ENCODE data around the gene GABBR2. TPM values are rescaled to one million over a fixed set of nuclear protein-coding genes. Genes with fewer than 3 reads are reported as not detected.

GABBR2 gene
- total and polyA plus RNA-seq, 2 of the 8 experiments (the other 6 are each of a cell fraction or from before 2014, with no cell fraction given) = 0.50 to 1.2 TPM

GRCh38 chr9:98330831-98331230, 377.9 kb downstream of the GABBR2 start:
- no peak overlapping the region for H4K91ac ChIP-seq (replicated peaks; ENCODE audit: insufficient read length, low read length)
- no peaks in the 10 kb centered on the region for H3K23me2 ChIP-seq (ENCODE audit: low read depth, low read length)
- no peak for DNase-seq (ENCODE audit: low read depth in 1 of 2, low spot score in 2 of 2)
- no peak overlapping the region for H3K4me3 ChIP-seq (ENCODE audit: extremely low read depth in 1 of 4, insufficient read depth in 2 of 4, low read depth in 3 of 4, low read length in 4 of 4)
- no peak overlapping the region for H2BK12ac ChIP-seq (ENCODE audit: low read depth, low read length)
- no peak overlapping the region for H3K4ac ChIP-seq (replicated peaks; ENCODE audit: insufficient read length, low read depth, low read length)
- no peak overlapping the region for H3K4me2 ChIP-seq (ENCODE audit: insufficient read depth in 1 of 2, low read depth in 2 of 2, low read length in 2 of 2)
- ChIA-PET CTCF (ENCODE audit: partially characterized antibody) (interaction anchor here (0.9 to 1.4 kb wide), 3 partner anchors 16 to 376 kb away, joined by 3 to 6 read pairs (median 3); no protein-coding TSS in a partner anchor), POLR2A (ENCODE audit: partially characterized antibody) (no interaction called here)
- H4K8ac ChIP-seq (ENCODE audit: extremely low read depth, insufficient read depth, low read length) = no peak overlapping the region
- H4K5ac ChIP-seq (ENCODE audit: insufficient read length, low read depth, low read length) = no peak overlapping the region
- H2BK20ac ChIP-seq (ENCODE audit: low read length) = no peak overlapping the region
- H3K23ac ChIP-seq (ENCODE audit: insufficient read length) = no peak overlapping the region
- H4K20me1 ChIP-seq (replicated peaks in 1 of 2; ENCODE audit: control insufficient read depth in 1 of 2, insufficient read depth in 2 of 2, low read length in 2 of 2) = no peaks in the 10 kb centered on the region
- no peak for FAIRE-seq
- H3K4me1 ChIP-seq (replicated peaks in 1 of 4; ENCODE audit: control insufficient read depth in 3 of 4, insufficient read depth in 4 of 4, low read length in 3 of 4) = no peaks in the 10 kb centered on the region
- 95% methylated on average over 6 of the region's 6 CpGs; no CpG with 5 or more reads in 1 of the 2 experiments for WGBS, 2 experiments (ENCODE audit: extremely low coverage in 1 of 2, insufficient coverage in 1 of 2, insufficient read length in 1 of 2, insufficient replicate concordance in 2 of 2, low coverage in 1 of 2, low lambda C conversion rate in 2 of 2, missing lambda C conversion rate in 1 of 2)
- H3K36me3 ChIP-seq (ENCODE audit: control insufficient read depth in 2 of 4, insufficient read depth in 4 of 4, low read length in 3 of 4) = no peaks in the 10 kb centered on the region
- H2AFZ ChIP-seq (ENCODE audit: low read length) = no peak overlapping the region
- no peak overlapping the region for H3K18ac ChIP-seq (ENCODE audit: extremely low read depth, low read length)
- H3K9ac ChIP-seq (replicated peaks in 1 of 4; ENCODE audit: extremely low read depth in 1 of 4, low read depth in 3 of 4, low read length in 3 of 4) = no peak overlapping the region
- H2AK5ac ChIP-seq (ENCODE audit: low read depth, low read length) = no peak overlapping the region
- no peak overlapping the region for H3K14ac ChIP-seq (ENCODE audit: insufficient read length)
- no peak overlapping the region for H2BK5ac ChIP-seq (ENCODE audit: low read depth, low read length)
- H3K27ac ChIP-seq (ENCODE audit: low read depth, low read length) = no peak overlapping the region
- H3K27me3 ChIP-seq (replicated peaks in 1 of 4; ENCODE audit: control insufficient read depth in 3 of 4, extremely low read depth in 1 of 4, insufficient read depth in 3 of 4, low read length in 3 of 4) = no peaks in the 10 kb centered on the region; a peak in 1 of 7 replicates
- H3K56ac ChIP-seq (replicated peaks; ENCODE audit: insufficient read length, low read depth, low read length) = no peak overlapping the region
- no peaks in the 10 kb centered on the region for H3K79me2 ChIP-seq (ENCODE audit: control insufficient read depth in 1 of 2, insufficient read depth in 2 of 2, low read length in 2 of 2)
- no peak overlapping the region for H2BK120ac ChIP-seq (replicated peaks; ENCODE audit: low read depth, low read length)
- no peaks in the 10 kb centered on the region; the same call in 1 of the 2 replicates for H3K79me1 ChIP-seq (ENCODE audit: low read depth, low read length)
- no peaks in the 10 kb centered on the region for H3K9me3 ChIP-seq (ENCODE audit: insufficient read depth in 2 of 2, low read depth in 1 of 2, low read length in 1 of 2)
- no peak overlapping the region for H2BK15ac ChIP-seq (ENCODE audit: low read length)
- TF ChIP-seq GABPA (IDR thresholded peaks at IDR 0.05; ENCODE audit: borderline replicate concordance, insufficient read depth, low read length) (no peak), CTBP2 (IDR thresholded peaks at IDR 0.05; ENCODE audit: borderline replicate concordance, insufficient read depth, insufficient read length, low read length) (no peak)

Measured in H1 (cell line).